Measurements from ENCODE around the gene LMO7.

GRCh38 chr13:75618308-75618707 lies 17.8 kb upstream of the LMO7 start:
- no peak for TF ChIP-seq POLR2A (IDR thresholded peaks at IDR 0.05)
- TF ChIP-seq, protein P1, sequence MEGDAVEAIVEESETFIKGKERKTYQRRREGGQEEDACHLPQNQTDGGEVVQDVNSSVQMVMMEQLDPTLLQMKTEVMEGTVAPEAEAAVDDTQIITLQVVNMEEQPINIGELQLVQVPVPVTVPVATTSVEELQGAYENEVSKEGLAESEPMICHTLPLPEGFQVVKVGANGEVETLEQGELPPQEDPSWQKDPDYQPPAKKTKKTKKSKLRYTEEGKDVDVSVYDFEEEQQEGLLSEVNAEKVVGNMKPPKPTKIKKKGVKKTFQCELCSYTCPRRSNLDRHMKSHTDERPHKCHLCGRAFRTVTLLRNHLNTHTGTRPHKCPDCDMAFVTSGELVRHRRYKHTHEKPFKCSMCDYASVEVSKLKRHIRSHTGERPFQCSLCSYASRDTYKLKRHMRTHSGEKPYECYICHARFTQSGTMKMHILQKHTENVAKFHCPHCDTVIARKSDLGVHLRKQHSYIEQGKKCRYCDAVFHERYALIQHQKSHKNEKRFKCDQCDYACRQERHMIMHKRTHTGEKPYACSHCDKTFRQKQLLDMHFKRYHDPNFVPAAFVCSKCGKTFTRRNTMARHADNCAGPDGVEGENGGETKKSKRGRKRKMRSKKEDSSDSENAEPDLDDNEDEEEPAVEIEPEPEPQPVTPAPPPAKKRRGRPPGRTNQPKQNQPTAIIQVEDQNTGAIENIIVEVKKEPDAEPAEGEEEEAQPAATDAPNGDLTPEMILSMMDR (IDR thresholded peaks at IDR 0.05) = no peak
- no peak for TF ChIP-seq POLR2AphosphoS5 (IDR thresholded peaks at IDR 0.05)

All from breast epithelium (tissue), 3 donors.